SK-N-SH treated with all-trans-retinoic acid at 6 μM for 48 hours (cell line): Measurements from ENCODE around the gene PRICKLE1.

Experiments
- ISL1 ChIP-seq: fragments of 250-450 bp; sonication (Bioruptor Pico); IDR thresholded peaks from 2 replicates; pipeline ENCODE4 v2.1.2; 2022; ENCODE audit warnings: mild to moderate bottlenecking, moderate library complexity
- POU6F1 ChIP-seq: fragments of 250-450 bp; sonication (Bioruptor Pico); IDR thresholded peaks from 2 replicates; pipeline ENCODE4 v1.8.0; 2021; ENCODE audit warnings: low read depth, mild to moderate bottlenecking, moderate library complexity, borderline replicate concordance
- TF ChIP-seq, protein P1 (sequence below): fragments of 250-450 bp; sonication (Bioruptor Pico); IDR thresholded peaks from 2 replicates; pipeline ENCODE4 v1.8.0; 2020; ENCODE audit warnings: mild to moderate bottlenecking, moderate library complexity, borderline replicate concordance

- no peak for TF ChIP-seq ISL1 (CRISPR knock-in tag)
- TF ChIP-seq POU6F1 (CRISPR knock-in tag): no peak
- TF ChIP-seq, protein P1, sequence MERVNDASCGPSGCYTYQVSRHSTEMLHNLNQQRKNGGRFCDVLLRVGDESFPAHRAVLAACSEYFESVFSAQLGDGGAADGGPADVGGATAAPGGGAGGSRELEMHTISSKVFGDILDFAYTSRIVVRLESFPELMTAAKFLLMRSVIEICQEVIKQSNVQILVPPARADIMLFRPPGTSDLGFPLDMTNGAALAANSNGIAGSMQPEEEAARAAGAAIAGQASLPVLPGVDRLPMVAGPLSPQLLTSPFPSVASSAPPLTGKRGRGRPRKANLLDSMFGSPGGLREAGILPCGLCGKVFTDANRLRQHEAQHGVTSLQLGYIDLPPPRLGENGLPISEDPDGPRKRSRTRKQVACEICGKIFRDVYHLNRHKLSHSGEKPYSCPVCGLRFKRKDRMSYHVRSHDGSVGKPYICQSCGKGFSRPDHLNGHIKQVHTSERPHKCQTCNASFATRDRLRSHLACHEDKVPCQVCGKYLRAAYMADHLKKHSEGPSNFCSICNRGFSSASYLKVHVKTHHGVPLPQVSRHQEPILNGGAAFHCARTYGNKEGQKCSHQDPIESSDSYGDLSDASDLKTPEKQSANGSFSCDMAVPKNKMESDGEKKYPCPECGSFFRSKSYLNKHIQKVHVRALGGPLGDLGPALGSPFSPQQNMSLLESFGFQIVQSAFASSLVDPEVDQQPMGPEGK (CRISPR knock-in tag): no peak
Measured at GRCh38 chr12:42564996-42565395, 24.6 kb downstream of the PRICKLE1 start.
